ENCODE results near the gene FOXM1. TPM values are rescaled to one million over a fixed set of nuclear protein-coding genes. Genes with fewer than 3 reads are reported as not detected.
A peak's percentile ranks its signal among the peaks of the same experiment; 100 is the strongest.

The FOXM1 gene
- total and polyA plus RNA-seq, 10 of the 15 experiments (the other 5 are each of a cell fraction or from before 2014, with no cell fraction given) = 15.1 to 63.2 (median 34.2) TPM

- H3K27me3 ChIP-seq (replicated peaks in 1 of 2; ENCODE audit: control insufficient read depth in 2 of 2, insufficient read depth in 2 of 2, low read length in 1 of 2) = no peaks in the 10 kb centered on the region
- peaks cover 0 to 5% of the 10 kb centered on the region in 2 experiments; a peak in 2 of 4 replicates for H3K36me3 ChIP-seq (ENCODE audit: control insufficient read depth in 2 of 2, insufficient read depth in 2 of 2, low read length in 1 of 2)
- H2AFZ ChIP-seq (ENCODE audit: control insufficient read depth, low read depth, low read length) = peak overlapping the region; percentile 91
- CTCF ChIA-PET = interaction anchor here (1.6 kb wide), 1 partner anchor 13 kb away, joined by 5 read pairs; no protein-coding TSS in a partner anchor
- H4K20me1 ChIP-seq (ENCODE audit: control insufficient read depth, insufficient read depth) = no peaks in the 10 kb centered on the region
- WGBS (ENCODE audit: insufficient coverage, insufficient replicate concordance, low lambda C conversion rate, missing lambda C conversion rate) = 25% methylated on average over 41 of the region's 42 CpGs
- intact Hi-C loops (cut with micrococcal nuclease; ENCODE audit: unreplicated experiment) (loop anchor here (5.0 kb wide), 1 partner anchor 41 kb away; no protein-coding TSS in a partner anchor), in situ Hi-C loops (cut with MboI) (no loop called here)
- H3K4me2 ChIP-seq (ENCODE audit: control insufficient read depth, insufficient read depth) = peak overlapping the region; percentile 97
- FAIRE-seq (no peak), ATAC-seq (peak; percentile 48), DNase-seq (ENCODE audit: low read depth, low spot score) (no peak)
- SMC1A ChIA-PET (ENCODE audit: uncharacterized antibody, unreplicated experiment) = no interaction called here
- H3K27ac ChIP-seq (ENCODE audit: control insufficient read depth, insufficient read depth) = peak overlapping the region; percentile 50
- RAD21 ChIA-PET (ENCODE audit: unreplicated experiment) = no interaction called here
- peaks cover 4% of the 10 kb centered on the region for H3K4me1 ChIP-seq (ENCODE audit: control insufficient read depth, insufficient read depth, low read length)
- TSS peak; percentile 17 for BruUV-seq (replicated peaks)
- TF ChIP-seq GATAD2B (conservative IDR thresholded peaks at IDR 0.05; ENCODE audit: low read depth) = 0 out of 2 replicates have a peak, but pooled peaks have one; percentile 18
- TF ChIP-seq NFYB (IDR thresholded peaks at IDR 0.05; ENCODE audit: insufficient read depth, low read depth, low read length) = no peak
- TF ChIP-seq IKZF1 (conservative IDR thresholded peaks at IDR 0.05) = 0 out of 2 replicates have a peak, but pooled peaks have one; percentile 22
- H3K9me3 ChIP-seq (replicated peaks; ENCODE audit: control insufficient read depth, insufficient read depth, low read length) = no peaks in the 10 kb centered on the region
- POLR2A ChIA-PET = interaction anchor here (0.6 to 2.1 kb wide), 6 partner anchors 11 to 17 kb away, joined by 3 to 9 read pairs (median 5); no protein-coding TSS in a partner anchor
- H3K4me3 ChIP-seq = peak overlapping the region; percentile 90
- peaks cover 2% of the 10 kb centered on the region; the same call in 1 of the 2 replicates for H3K79me2 ChIP-seq (ENCODE audit: control insufficient read depth, insufficient read depth, low read length)
- H3K9ac ChIP-seq (ENCODE audit: control insufficient read depth, insufficient read depth, low read length) = peak overlapping the region; percentile 72
These were observed 14.5 kb upstream of the FOXM1 start for GRCh38 chr12:2891240-2892053.

Data from GM12878 (cell line).